GM21576 (cell line): Measurements from ENCODE around the gene BPGM.
"Not testable (repeated sequence)": the region's sequence is repeated elsewhere in the genome, so short reads cannot be mapped to it uniquely, and the experiment has no call there.

Experiments
- ATAC-seq: cut with Tn5 transposase; IDR thresholded peaks from one replicate; pipeline ENCODE4 v1.9.1; 2021; ENCODE audit warnings: mild to moderate bottlenecking, moderate library complexity; ENCODE audit not compliant: unreplicated experiment

Gene BPGM

DNA sequence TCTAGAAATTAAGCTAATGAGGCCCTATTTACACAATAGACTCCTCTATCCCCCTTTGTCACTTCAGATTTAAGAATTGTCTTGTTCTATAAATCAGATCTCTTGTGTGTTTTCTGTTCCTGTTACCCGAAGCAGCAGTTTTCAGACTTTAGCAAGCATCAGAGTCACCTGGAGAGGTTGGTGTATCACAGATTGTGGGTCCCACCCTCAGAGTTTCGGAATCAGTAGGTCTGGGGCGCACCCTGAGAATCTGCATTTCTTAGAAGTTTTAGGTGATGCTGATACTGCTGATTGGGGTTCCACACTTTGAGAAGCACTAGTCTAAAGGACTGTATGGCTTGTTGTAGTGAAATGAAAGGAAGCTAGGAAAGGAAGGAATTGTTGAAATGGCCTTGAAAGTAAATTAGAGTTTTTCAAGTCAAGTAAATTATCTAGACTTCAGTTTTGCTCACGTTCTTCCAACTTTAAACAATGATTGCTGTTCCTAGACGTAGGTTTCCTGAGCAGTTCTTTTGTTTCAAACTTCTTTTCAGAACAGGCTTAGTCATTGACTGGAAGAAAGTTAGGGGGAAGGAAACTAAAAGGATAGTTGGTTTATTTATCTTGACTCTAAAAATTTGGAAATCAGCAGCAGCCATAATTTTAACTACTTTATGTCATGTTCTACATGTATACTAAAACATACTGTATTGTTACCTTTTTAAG lies 15.7 kb downstream of the BPGM start:
- no peak for ATAC-seq

GRCh38 chr7:134662871-134663205 lies 16.2 kb downstream of the BPGM start:
- no peak for ATAC-seq

GRCh38 chr7:134665045-134665444 lies 18.4 kb downstream of the BPGM start:
- ATAC-seq, result not testable (repeated sequence)

DNA sequence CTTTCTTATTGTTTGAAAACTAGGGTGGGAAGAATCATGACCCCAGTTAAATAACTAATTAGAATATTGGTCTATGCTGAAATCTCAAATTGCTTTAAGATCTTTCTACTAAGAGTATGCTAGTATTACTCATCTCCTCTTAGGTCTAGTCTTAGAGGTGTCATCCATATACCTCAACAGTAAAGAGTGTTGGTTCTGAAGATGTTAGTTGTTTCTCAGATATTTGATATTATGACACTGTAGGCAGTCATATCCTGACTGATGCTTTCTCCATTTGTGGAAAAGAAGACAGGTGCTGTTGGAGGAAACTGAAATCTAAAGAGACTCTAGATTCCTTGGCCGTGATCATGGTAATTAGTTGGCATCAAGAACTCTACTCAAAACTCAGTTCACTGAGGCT lies 21.2 kb downstream of the BPGM start:
- ATAC-seq, result no peak

DNA sequence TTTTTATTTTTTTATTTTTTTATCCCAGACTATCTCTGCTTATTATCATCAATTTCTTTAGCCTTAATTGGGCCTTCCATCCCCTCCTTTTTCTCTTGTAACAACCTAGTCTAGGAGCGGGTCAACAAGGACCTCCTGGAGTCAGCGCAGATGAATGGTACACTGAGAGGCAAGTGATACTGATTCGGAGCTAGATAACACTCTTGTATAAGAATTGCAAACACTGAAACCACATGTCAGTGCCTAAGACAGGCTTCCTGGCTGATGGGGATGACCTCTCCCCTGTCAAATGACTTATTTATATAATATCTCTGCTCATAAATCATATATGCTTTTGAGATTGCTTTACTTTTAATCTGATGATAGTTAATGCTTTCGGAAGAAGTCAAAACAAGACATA lies 22.7 kb downstream of the BPGM start:
- ATAC-seq, result no peak

GRCh38 chr7:134669845-134670373 lies 23.3 kb downstream of the BPGM start:
- ATAC-seq, result peak; percentile 76

DNA sequence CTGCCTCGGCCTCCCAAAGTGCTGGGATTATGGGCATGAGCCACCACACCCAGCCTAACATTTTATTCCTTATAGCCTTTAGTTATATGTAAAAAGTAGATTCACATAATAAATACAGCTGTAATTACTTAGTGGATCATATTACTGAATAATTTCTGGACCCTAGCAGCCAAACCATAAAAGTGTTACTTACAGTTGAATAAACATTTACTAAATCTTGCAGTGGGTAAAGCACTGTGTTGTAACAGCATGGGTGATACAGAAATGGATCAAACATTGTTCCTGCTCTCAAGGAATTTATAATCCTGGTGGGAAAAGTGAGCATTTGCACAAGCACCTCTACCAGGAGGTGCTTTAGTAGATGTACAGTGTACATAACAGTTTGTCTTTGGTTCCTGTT lies 25.0 kb downstream of the BPGM start:
- ATAC-seq, result no peak

GRCh38 chr7:134674424-134674823 lies 27.8 kb downstream of the BPGM start:
- no peak for ATAC-seq

- no peak for ATAC-seq
Observed at GRCh38 chr7:134676743-134677142, 30.1 kb downstream of the BPGM start.

DNA sequence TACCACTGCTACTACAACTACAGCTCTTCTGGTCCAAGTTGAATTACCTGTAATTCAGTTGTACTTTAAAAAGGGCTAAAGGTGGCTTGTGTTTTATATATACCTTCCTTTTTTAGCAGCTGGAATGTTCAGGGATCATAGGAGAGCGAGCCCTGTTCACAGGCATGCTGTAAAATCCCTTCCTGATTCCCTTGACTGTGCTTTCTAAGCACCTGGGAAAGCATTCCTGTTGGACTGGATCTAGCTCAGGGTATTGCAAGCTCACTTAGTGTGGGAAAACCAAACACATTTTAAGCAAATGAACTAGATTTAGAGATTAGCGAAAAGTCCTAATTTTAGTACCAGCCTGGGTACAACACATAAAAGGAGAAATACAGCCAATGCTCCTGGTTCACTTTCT lies 31.5 kb downstream of the BPGM start:
- no peak for ATAC-seq

DNA sequence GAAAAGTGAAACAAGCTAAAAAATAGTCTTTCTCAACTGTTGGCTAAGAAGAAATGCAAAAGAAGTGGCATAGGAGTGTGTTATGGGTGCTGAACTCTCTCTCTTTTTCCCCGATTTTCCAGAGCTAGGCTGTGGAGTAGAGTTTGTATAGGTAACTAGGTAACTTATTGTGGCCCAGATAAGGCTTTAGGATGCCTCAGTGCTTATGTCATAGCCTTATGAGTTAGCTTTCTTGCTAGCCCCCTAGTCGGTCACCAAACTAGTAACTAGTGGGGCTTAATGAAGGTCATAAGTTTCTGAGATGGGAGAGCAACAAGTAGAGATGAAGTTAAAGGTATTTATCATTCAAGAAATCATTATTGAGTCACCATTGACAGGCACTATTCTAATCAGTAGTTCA lies 32.4 kb downstream of the BPGM start:
- no peak for ATAC-seq

DNA sequence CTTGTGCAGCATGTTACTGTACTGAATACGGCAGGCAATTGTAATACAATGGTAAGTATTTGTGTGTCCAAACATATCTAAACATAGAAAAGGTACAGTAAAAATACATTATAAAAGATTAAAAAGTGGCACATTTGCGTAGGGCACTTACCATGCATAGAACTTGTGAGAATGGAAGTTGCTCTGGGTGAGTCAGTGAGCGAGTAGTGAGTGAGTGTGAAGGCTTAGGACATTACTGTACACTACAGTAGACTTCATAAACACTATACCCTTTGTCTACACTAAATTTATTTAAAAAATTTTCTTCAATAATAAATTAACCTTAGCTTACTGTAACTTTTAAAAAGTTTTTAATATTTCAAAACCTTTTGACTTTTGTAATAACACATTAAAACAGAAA lies 37.5 kb downstream of the BPGM start:
- no peak for ATAC-seq

DNA sequence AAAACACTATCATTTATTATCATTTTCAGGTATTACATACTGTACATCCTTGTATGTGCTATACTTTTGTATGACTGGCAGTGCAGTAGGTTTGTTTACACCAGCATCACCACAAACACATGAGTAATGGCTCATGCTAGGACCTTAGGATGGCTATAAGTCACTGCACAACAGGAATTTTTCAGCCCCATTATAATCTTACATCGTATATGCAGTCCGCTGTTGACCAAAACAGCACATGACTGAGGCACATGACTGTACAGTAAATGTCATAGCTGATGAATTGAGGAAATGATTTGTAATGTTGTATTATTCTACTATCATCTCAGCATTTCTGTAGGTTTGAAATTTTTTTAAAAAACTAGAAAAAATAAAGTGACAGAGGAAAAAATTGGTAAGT lies 38.6 kb downstream of the BPGM start:
- no peak for ATAC-seq

DNA sequence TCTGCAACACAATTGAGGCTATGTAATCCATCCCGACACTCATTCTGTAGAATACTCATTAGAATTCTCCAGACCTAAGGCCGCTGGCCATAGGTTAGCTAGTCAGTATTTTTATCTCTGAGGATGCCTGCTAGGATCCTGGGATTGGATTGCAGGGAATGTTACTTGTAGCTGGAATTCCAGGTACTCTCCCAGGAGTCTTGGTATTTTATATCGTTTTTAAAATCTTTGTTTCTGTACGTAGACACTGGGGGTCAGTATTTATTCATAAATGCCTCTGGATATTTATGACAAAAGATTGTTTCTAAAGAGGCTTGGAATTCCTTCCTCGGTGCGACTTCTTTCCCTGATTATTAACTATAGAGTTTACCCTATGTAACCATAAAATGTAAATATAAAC lies 40.1 kb downstream of the BPGM start:
- no peak for ATAC-seq

GRCh38 chr7:134689550-134689949 lies 42.9 kb downstream of the BPGM start:
- ATAC-seq, result not testable (repeated sequence)

GRCh38 chr7:134690016-134690415 lies 43.4 kb downstream of the BPGM start:
- ATAC-seq, result no peak

DNA sequence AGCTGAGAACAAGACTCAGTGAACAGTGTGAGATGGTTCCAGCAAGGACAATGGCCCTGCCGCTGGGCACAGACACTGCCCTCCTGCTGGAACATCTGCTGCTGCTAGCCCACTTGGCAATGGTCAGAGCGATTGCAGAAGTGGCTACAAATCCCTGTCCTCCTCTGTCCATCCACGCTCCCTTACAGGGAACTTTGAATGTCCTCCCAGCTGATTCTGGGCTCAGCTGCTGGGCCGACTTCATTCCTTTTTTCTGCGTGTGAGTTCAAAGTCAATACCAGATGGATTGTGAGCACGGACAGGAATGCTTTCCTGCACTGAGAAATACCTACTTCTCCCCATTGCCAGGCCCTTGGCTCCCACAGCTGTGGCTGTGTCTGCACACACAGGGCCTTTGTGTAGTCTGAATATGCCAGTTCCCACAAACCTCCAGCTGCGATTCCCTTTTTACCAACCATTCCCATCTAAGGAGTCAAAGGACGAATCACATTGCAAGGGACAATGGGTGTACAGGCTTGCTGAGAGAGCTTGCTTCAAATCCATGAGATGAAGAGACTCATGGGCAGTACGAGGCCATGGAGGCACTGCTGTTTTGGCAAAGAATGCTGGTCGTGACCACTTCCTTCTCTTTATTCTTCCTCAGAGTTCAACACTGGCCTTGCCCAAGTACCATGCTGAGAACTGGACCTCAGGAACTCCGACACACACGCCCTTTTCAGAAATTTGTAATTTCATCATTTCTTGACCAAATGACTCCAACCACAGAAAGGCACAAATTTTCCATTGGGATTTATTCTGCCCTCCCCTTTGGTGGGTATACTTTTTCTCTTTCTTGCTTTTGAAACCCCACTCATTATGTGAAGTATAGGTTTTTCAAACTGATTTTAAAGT lies 44.2 kb downstream of the BPGM start:
- ATAC-seq, result no peak

DNA sequence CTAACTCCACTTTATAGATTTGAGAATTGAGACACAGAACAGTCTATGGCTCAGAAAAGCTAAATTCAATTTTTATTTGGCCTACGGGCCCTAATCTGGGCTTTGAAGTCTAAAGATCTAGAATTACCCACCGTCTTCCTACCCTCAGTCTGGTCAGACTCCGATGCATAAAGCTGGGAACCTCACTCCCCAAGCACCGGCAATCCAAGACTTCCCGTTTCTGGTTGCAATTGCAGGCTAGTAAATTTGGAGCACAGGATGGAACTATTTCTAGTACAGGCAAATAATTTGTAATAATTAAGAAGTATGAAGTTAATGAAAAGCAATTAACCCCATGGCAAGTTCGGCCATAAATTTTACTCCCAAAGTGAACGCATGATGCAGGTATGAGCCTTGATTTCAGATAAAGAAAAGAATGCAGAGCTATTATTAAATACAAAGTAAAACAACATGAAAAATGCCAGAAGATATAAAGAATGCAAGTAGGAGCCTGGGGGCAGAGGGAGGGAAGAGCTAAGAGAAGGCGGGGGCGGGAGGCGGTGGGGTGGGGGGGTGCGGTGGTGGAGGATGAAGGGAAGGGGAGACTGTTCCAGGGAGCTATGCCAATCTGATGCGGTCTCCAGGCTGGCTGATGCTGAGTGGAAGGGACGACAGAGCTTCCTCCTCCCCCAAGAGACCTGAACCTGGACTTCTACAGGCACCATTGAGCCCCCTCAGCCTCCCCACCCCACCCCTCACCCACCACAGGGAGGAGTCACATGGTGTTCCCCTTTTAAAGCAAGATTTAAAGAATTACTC lies 45.1 kb downstream of the BPGM start:
- no peak for ATAC-seq

GRCh38 chr7:134692344-134692705 lies 45.7 kb downstream of the BPGM start:
- no peak for ATAC-seq

DNA sequence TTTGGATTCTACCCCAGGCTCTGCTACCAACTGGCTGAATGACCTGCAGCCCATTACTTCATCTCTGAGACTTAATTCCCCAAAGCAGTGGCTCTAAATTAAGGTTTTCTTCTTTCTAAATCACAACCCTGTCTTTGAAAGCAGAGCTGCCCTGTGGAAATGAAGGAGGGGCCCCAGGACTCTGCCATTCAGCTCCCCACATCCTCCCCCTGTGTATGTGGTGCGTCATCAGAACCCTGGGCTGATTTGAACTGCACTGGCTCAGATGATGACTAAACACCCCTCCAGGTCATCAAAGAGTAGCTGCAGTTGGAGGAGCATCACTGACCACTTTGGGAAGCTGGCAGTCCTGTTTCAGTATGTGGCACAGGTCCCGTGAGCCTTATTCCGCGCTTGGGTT lies 46.6 kb downstream of the BPGM start:
- ATAC-seq, result no peak

DNA sequence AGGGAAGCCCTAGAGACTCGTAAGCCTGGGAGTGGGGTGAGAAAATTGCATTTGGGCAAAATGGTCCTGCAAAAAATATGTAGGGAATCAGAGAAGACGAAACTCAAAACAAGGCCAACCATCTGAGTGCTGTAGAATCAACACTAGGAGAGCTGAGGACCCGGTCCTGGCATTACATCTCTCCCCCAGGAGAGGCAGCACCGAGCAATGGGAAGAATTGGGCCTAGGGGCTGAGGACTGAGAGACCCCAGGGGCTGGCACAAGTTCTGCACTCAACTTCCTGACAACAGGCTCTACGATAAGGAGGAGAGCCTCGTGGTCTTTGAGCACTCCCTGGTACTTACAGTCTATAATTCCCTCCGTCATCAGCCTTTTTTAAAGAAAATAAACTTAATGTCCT lies 47.6 kb downstream of the BPGM start:
- ATAC-seq, result no peak
